ENCODE measurements around the gene GALNT13.

Gene GALNT13

GRCh38 chr2:154132827-154133226 is 261.1 kb downstream of the GALNT13 start:
- DNase-seq: no peak

- DNase-seq: no peak
Measured at GRCh38 chr2:154133823-154134222, 262.1 kb downstream of the GALNT13 start.

- DNase-seq: no peak
Measured at GRCh38 chr2:154140249-154141025, 268.7 kb downstream of the GALNT13 start.

- DNase-seq: no peak
Measured at GRCh38 chr2:154142480-154142879, 270.8 kb downstream of the GALNT13 start.

- no peak for DNase-seq
Measured at GRCh38 chr2:154143105-154143504, 271.4 kb downstream of the GALNT13 start.

- no peak for DNase-seq
Measured at GRCh38 chr2:154158101-154158500, 286.4 kb downstream of the GALNT13 start.

GRCh38 chr2:154161286-154161685 is 289.6 kb downstream of the GALNT13 start:
- DNase-seq: no peak

GRCh38 chr2:154170400-154170799 is 298.7 kb downstream of the GALNT13 start:
- no peak for DNase-seq

- no peak for DNase-seq
Measured at GRCh38 chr2:154173164-154173563, 301.4 kb downstream of the GALNT13 start.

- DNase-seq: no peak
Measured at GRCh38 chr2:154173919-154174318, 302.2 kb downstream of the GALNT13 start.

GRCh38 chr2:154182008-154182407 is 310.3 kb downstream of the GALNT13 start:
- no peak for DNase-seq

- DNase-seq: no peak
Measured at GRCh38 chr2:154187948-154188347, 316.2 kb downstream of the GALNT13 start.

GRCh38 chr2:154189953-154190352 is 318.2 kb downstream of the GALNT13 start:
- DNase-seq: no peak

GRCh38 chr2:154193246-154193645 is 321.5 kb downstream of the GALNT13 start:
- no peak for DNase-seq

GRCh38 chr2:154194909-154195643 is 323.4 kb downstream of the GALNT13 start:
- no peak for DNase-seq

- no peak for DNase-seq
Measured at GRCh38 chr2:154195644-154196195, 324.0 kb downstream of the GALNT13 start.

GRCh38 chr2:154198866-154199265 is 327.1 kb downstream of the GALNT13 start:
- DNase-seq: no peak

- DNase-seq: no peak
Measured at GRCh38 chr2:154203206-154203605, 331.5 kb downstream of the GALNT13 start.

- no peak for DNase-seq
Measured at GRCh38 chr2:154203902-154204301, 332.2 kb downstream of the GALNT13 start.

- DNase-seq: no peak
Measured at GRCh38 chr2:154207288-154208047, 335.7 kb downstream of the GALNT13 start.

- no peak for DNase-seq
Measured at GRCh38 chr2:154223726-154224125, 352.0 kb downstream of the GALNT13 start.

GRCh38 chr2:154226931-154227330 is 355.2 kb downstream of the GALNT13 start:
- no peak for DNase-seq

- no peak for DNase-seq
Measured at GRCh38 chr2:154228566-154229280, 357.0 kb downstream of the GALNT13 start.
